Measurements from ENCODE around the gene HCFC1.
"Not testable (repeated sequence)": the region's sequence is repeated elsewhere in the genome, so short reads cannot be mapped to it uniquely, and the experiment has no call there.

HCFC1 gene

GRCh38 chrX:154002215-154002719 is 30.6 kb upstream of the HCFC1 start:
- TF ChIP-seq CTCF (conservative IDR thresholded peaks at IDR 0.05; ENCODE audit: low read depth, low read length), result no peak
- no peak for DNase-seq (ENCODE audit: low read depth)
- no peak overlapping the region for H3K4me3 ChIP-seq (ENCODE audit: low read length)

GRCh38 chrX:154000051-154000450 is 28.4 kb upstream of the HCFC1 start:
- DNase-seq (ENCODE audit: low read depth), result no peak
- TF ChIP-seq CTCF (conservative IDR thresholded peaks at IDR 0.05; ENCODE audit: low read depth, low read length), result no peak
- no peak overlapping the region for H3K4me3 ChIP-seq (ENCODE audit: low read length)

GRCh38 chrX:153999359-154000037 is 27.9 kb upstream of the HCFC1 start:
- DNase-seq (ENCODE audit: low read depth), result no peak
- no peak for TF ChIP-seq CTCF (conservative IDR thresholded peaks at IDR 0.05; ENCODE audit: low read depth, low read length)
- no peak overlapping the region for H3K4me3 ChIP-seq (ENCODE audit: low read length)

GRCh38 chrX:153995504-153995903 is 23.9 kb upstream of the HCFC1 start:
- TF ChIP-seq CTCF (conservative IDR thresholded peaks at IDR 0.05; ENCODE audit: low read depth, low read length), result no peak
- no peak for DNase-seq (ENCODE audit: low read depth)
- H3K4me3 ChIP-seq (ENCODE audit: low read length), result no peak overlapping the region

GRCh38 chrX:153994398-153994797 is 22.8 kb upstream of the HCFC1 start:
- H3K4me3 ChIP-seq (ENCODE audit: low read length); DNase-seq (ENCODE audit: low read depth): not testable (repeated sequence)

DNA sequence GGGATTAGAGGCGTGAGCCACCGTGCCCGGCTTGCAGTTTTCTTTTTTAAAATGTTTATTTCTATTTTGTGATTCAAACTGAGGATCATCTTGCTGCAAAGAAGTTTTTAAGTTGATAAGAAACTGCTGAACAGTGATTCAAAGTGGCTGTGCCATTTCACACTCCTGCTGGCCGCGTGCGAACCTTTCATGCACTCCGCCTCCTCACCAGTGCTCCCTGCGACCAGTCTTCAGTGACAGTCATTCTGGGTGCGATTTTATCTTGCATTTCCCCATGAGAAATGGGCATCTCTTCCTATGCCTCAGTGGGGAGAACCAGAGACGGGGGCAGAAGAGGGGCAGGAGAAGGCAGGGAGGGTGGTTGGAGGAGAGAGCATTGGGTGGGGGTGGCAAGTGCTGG is 22.4 kb upstream of the HCFC1 start:
- TF ChIP-seq CTCF (conservative IDR thresholded peaks at IDR 0.05; ENCODE audit: low read depth, low read length), result no peak
- DNase-seq (ENCODE audit: low read depth), result no peak
- no peak overlapping the region for H3K4me3 ChIP-seq (ENCODE audit: low read length)

DNA sequence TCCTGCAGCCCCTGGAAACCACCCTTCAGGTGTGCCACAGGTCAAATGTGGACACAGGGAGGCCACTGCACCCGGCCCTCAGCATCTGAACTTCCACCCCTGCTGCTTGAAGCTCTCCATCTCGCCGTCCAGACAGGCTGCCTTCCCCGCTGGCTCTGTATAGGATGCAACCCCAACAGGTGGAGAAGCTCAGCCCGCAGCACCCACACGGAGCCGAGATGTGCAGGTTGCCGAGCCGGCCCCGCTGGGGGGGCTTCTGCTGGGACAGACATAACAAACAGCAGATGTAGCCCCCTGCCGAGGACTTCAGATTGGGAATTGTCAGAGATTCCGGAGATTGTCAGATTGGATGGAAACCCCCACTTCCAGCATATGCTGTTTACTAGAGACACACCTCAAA is 21.5 kb upstream of the HCFC1 start:
- DNase-seq (ENCODE audit: low read depth), result no peak
- no peak for TF ChIP-seq CTCF (conservative IDR thresholded peaks at IDR 0.05; ENCODE audit: low read depth, low read length)
- no peak overlapping the region for H3K4me3 ChIP-seq (ENCODE audit: low read length)
